GM18505 (cell line): ENCODE results near the gene STAP2.
"Not testable (repeated sequence)": the region's sequence is repeated elsewhere in the genome, so short reads cannot be mapped to it uniquely, and the experiment has no call there.

Experiments used
- ATAC-seq: cut with Tn5 transposase; IDR thresholded peaks from one replicate; pipeline ENCODE4 v1.9.1; 2021; ENCODE audit not compliant: unreplicated experiment
- POLR2A ChIP-seq: IDR thresholded peaks from 4 replicates; pipeline ENCODE4 v1.6.1; 2011; ENCODE audit warnings: borderline replicate concordance; ENCODE audit not compliant: insufficient read depth, insufficient read length; ENCODE audit errors: extremely low read depth

Gene STAP2

DNA sequence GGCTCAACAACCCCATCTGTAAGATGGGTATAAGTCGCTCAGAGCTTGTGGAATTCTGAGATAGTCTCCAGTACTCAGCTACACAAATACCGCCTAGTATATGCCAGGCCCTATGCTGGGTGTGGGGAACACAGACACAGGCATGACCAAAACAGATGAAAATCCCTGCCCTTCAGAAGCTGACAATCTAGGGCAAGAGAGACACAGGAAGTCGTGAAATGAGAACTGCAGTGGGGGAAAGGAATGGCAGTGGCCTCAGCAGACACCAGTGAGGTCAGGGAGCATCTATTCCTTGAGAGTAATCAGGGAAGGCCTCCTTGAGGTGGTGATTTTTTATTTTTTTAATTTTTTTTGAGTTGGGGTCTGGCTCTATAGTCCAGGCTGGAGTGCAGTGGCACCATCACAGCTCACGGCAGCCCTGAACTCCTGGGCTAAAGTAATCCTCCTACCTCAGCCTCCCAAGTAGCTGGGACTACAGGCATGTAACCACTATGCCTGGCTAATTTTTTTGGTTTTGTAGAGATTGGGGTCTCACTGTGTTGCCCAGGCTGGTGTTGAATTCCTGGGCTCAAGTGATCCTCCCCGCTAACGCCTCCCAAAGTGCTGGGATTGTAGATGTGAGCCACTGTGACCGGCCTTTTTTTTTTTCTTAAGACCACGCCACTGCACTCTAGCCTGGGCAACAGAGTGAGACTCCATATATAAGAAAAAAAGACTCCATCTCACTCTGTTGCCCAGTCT lies 39.6 kb downstream of the STAP2 start:
- TF ChIP-seq POLR2A, result no peak
- ATAC-seq, result no peak

DNA sequence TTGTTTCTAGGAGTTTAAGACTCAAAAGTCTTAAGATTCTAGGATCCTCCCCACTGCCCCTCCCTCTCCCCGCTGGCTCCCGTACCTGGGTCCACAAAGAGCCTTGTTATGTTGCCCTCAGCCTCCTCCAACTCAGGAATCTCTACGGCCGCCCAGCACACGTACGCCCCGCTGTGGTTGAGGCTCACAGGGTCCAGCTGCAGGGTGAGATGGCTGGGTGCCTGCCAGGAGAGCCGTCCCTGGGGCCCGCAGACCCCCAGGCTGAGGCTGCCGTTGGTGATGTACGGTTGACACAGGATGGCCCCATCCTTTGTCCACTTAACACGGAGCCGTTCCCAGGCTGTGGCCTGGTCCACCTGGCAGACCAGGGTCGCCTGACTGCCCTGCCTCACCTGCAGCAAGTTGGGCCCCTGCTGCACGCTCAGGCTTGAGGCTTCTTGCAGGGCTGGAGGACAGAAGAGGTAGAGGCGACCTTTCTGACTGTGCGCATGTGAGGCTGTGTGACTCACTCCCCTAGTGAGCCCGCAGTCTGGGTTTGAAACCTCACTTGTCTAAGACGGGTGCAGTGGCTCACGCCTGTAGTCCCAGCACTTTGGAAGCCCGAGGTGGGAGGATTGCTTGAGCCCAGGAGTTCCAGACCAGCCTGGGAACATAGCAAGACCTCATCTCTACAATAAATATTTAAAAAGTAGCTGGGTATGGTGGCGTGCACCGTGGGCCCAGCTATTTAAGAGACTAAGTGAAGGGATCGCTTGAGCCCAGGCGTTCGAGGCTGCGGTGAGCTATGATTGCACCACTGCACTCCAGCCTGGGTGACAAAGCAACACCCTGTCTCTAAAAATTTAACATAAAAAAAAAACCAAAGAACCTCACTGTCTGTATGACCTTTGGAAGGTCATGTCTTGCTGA lies 40.5 kb downstream of the STAP2 start:
- ATAC-seq, result no peak
- TF ChIP-seq POLR2A, result no peak

DNA sequence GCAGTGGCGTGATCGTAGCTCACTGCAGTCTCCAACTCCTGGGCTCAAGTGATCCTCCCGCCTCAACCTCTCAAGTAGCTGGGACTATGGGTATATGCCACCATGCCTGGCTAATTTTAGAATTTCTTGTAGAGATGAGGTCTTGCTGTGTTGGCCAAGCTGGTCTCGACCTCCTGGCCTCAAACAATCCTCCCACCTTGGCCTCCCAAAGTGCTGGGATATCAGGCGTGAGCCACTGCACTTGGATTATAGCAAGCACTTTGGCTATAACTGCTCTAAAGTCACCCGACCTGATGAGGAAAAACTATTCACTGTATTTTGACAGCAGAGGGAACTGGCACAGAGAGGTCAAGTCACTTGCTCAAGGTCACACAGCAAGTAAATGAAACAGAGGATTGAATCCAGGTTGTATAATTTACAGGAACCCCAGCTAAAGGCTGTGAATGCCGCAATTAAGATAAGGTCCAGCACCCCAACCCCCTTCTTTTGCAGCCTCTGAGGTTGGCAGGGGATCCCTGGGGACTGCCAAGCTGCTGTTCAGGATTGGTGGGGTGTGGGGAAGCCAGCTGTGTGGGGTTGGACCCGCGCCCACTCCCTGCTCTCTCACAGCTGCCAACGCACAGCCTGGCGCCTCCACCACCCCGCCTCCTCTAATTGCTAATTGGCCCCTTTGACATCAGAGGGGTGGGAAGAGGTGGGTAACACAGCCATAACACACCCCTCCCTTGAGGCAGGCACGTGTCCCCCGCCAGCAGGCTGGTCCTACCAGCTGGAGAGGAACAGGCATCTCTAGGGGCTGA lies 42.5 kb downstream of the STAP2 start:
- TF ChIP-seq POLR2A, result no peak
- no peak for ATAC-seq

DNA sequence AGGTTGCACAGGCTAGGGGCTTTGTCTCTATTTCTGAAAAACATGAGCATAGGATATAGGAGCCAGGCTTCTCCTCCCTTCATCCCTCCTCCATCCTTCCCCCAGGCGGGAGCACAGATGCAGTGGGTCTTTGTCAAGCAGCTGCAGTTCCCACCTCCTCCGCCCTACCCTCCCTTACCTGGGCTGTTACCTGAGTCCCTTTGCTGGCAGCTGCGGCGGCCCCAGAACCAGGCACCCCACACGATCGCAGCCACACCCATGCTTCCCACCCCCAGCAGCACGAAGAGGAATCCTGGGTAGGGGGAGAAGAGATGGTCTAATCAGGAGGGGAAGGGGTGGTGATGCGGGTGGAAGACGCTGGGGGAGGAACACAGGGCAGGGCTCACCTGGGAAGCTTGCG lies 44.2 kb downstream of the STAP2 start:
- ATAC-seq, result no peak
- no peak for TF ChIP-seq POLR2A

DNA sequence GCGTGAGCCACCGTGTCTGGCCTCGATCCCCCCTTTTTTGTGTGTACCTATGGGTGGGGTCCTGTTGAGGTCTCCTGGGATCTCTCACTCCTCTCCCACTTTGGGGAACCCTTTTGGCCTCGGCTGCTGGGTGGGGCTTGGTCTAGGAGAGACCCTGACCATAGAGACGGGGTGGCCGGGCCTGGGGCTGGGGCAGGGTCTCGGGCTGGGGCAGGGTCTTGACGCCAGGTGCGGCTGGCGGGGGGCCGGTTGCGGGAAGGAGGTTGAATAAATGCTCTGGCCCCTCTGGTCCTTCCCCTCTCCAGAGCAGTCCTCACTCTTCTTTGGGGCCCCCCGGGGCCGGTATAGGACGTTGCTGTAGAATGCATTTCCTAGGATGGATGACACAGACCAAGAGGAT lies 46.1 kb downstream of the STAP2 start:
- TF ChIP-seq POLR2A, result no peak
- ATAC-seq, result no peak

DNA sequence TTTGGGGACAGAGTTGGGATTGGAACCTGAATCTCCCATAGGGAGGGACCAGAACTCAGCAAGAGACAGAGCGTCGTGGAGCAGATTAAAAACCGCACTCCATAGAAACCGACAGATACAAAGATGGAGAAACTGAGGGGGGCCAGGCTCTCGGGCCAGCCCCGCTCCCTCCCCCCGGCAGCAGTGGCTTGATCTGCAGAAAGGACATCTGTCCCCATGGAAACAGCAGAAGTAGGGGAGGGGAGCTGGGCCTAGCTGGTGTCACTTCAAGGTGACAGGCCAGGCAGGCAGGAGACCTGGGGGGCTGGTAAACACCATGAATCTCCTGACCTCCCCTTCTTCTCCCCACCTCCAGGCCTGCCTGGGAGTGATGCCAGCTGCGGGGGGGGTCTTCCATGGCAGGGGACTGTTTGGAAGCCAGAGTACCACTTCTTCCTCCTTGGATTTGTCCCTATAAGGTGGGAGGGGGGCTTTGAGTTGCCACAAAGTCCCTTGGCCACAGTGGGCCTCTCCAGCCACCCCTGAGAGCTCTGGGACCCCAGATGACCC lies 47.4 kb downstream of the STAP2 start:
- no peak for TF ChIP-seq POLR2A
- ATAC-seq, result no peak

DNA sequence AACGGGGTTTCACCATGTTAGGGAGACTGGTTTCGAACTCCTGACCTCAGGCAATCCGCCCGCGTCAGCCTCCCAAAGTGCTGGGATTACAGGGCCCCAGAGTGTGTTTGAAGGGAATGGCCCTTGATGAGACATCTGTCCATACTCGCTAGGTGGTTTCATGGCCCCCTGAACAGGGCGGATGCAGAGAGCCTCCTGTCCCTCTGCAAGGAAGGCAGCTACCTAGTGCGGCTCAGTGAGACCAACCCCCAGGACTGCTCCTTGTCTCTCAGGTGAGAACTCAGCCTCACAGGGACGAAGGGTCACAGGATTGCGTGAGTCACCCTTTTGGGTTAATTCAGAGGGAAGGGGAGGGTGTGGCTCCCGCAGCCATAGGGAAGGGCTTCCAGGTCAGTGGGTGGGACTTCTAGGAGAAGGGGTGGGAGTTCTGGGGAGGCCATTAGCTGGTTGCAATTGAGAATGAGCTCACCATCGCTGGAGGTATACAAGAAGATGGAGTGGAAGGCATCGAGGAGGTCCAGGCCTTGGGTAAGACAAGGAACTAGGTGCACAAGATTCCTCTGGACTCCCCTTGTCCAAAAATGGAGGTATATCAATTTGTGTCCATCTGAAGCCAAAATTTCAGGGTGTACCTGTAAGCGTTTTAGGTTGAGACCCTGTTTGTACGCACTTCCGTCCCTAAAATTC lies 50.4 kb downstream of the STAP2 start:
- TF ChIP-seq POLR2A, result no peak
- ATAC-seq, result no peak

DNA sequence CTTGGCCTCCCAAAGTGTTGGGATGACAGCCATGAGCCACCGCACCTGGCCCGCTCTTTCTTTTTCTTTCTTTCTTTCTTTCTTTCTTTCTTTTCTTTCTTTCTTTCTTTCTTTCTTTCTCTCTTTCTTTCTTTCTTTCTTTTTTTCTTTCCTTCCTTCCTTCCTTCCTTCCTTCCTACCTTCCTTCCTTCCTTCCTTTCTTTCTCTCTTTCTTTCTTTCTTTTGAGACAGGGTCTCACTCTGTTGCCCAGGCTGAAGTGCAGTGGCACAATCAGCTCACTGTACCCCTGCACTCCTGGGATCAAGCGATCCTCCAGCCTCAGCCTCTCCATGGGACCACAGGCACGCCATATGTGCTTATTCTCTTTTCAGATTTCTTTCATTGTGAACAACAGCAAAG lies 52.5 kb downstream of the STAP2 start:
- not testable (repeated sequence) for ATAC-seq

DNA sequence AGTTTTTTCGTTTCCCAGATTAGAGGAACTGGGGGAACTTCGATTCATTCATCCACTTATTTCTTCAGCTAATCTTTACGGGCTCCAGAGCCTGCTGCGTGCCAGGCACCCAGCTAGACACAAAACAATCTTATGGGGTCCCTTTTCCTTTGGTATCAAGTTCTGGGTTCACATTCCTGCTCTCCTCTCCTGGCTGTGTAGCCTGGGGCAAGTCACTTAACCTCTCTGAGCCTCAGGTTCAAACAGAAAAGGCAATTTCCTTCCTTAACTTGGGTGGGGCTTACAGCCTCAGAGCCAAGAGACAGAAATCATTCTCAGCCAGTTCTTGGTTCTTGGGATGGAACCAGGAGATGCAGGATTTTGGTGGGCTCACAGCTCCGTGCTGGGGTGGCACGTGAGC lies 53.7 kb downstream of the STAP2 start:
- no peak for ATAC-seq
- TF ChIP-seq POLR2A, result no peak

DNA sequence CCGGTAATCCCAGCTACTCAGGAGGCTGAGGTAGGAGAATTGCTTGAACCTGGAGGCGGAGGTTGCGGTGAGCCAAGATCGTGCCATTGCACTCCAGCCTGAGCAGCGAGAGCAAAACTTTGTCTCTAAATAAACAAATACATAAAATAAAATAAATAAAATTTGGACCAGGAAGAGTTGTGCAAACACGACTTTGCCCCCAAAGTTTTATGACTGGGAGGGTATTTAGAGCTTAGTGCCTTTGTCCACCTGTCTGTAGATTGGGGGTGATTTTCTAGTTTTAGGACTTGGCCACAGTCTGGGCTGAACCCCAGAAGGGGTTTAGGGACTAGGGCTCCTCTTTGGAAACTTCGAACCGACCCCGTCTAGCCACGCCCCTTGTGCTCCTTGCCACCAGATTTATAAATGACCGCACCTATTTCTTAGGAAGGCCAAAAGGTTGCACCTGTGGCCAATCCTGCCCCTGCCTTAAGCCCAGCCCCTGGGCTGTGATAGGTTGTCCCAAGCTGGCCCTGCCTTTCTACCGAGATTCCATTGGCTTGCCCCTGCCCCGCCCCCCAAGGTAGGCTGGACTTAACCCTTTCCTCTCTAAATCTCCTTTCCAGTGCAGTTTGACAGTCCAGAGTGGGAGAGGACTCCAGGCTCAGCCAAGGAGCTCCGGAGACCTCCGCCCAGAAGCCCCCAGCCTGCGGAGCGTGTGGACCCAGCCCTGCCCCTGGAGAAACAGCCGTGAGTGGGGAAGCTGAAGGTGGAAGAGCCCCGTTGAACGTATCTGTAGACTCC lies 54.3 kb downstream of the STAP2 start:
- no peak for ATAC-seq
- TF ChIP-seq POLR2A, result no peak

DNA sequence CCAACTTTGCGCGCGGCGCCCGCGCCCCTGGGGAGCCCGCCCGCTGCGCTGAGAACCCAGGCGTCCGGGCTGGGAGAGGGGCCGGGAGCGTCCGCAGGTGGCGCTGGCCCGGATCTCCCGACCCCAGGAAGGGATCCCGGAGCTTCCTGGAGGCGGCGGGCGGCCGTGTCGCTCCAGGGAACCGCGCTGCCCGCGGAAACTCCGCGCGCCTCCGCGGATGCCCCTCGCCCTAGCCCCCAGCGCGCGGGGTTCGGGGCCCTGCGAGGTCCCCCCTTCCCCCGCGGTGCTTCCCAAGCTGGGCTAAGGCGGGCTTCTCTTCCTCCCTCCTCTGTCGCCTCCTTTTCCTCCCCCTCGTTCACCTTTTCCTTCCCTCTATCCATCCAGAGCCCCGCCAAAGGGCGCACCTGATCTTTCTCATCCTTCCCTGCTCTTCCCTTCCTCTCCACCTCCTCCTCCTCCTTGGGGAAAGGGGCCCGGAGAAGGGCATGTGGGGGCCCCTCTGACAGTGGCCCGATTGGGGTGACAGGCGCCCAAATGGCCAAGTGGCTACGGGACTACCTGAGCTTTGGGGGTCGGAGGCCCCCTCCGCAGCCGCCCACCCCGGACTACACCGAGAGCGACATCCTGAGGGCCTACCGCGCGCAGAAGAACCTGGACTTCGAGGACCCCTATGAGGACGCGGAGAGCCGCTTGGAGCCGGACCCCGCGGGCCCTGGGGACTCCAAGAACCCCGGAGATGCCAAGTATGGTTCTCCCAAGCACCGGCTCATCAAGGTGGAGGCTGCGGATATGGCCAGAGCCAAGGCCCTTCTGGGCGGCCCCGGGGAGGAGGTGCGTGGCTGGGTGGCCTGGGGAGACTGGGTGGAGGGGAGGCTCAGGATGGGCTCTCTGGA lies 58.9 kb downstream of the STAP2 start:
- ATAC-seq, result no peak
- TF ChIP-seq POLR2A, result no peak

DNA sequence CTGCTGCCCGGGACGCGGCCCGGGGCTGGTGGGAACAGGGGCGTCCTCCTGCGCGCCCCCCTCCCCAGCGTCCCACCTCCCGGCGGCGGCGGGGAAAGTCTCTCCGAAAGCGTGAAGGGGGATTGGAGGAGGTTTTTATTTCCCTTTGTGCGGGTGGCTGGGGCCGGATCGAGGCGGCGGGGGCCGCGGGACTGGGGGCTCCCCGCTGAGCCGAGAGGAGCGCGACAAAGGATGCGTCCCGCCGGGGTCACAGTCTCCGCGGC lies 59.4 kb downstream of the STAP2 start:
- no peak for ATAC-seq
- TF ChIP-seq POLR2A, result no peak
